HG03280 (cell line): Measurements from ENCODE around the gene NOL4L.
"Not testable (repeated sequence)": the region's sequence is repeated elsewhere in the genome, so short reads cannot be mapped to it uniquely, and the experiment has no call there.

Experiments used
- ATAC-seq: cut with Tn5 transposase; IDR thresholded peaks from one replicate; pipeline ENCODE4 v1.9.1; 2021; ENCODE audit warnings: mild to moderate bottlenecking, moderate library complexity; ENCODE audit not compliant: unreplicated experiment

The NOL4L gene

DNA sequence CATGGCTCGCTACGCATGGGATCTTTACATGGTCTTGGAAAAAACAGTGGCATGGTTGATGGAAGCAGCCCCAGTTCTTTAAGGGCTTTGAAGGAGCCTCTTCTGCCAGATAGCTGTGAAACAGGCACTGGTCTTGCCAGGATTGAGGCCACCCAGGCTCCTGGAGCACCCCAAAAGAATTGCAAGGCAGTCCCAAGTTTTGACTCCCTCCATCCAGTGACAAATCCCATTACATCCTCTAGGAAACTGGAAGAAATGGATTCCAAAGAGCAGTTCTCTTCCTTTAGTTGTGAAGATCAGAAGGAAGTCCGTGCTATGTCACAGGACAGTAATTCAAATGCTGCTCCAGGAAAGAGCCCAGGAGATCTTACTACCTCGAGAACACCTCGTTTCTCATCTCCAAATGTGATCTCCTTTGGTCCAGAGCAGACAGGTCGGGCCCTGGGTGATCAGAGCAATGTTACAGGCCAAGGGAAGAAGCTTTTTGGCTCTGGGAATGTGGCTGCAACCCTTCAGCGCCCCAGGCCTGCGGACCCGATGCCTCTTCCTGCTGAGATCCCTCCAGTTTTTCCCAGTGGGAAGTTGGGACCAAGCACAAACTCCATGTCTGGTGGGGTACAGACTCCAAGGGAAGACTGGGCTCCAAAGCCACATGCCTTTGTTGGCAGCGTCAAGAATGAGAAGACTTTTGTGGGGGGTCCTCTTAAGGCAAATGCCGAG is 148.8 kb downstream of the NOL4L start:
- ATAC-seq: no peak

DNA sequence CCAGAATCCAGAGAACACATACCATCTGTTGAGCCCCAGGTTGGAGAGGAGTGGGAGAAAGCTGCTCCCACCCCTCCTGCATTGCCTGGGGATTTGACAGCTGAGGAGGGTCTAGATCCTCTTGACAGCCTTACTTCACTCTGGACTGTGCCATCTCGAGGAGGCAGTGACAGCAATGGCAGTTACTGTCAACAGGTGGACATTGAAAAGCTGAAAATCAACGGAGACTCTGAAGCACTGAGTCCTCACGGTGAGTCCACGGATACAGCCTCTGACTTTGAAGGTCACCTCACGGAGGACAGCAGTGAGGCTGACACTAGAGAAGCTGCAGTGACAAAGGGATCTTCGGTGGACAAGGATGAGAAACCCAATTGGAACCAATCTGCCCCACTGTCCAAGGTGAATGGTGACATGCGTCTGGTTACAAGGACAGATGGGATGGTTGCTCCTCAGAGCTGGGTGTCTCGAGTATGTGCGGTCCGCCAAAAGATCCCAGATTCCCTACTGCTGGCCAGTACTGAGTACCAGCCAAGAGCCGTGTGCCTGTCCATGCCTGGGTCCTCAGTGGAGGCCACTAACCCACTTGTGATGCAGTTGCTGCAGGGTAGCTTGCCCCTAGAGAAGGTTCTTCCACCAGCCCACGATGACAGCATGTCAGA is 149.6 kb downstream of the NOL4L start:
- ATAC-seq: no peak

- no peak for ATAC-seq
These were observed 150.7 kb downstream of the NOL4L start for GRCh38 chr20:32434434-32434833.

DNA sequence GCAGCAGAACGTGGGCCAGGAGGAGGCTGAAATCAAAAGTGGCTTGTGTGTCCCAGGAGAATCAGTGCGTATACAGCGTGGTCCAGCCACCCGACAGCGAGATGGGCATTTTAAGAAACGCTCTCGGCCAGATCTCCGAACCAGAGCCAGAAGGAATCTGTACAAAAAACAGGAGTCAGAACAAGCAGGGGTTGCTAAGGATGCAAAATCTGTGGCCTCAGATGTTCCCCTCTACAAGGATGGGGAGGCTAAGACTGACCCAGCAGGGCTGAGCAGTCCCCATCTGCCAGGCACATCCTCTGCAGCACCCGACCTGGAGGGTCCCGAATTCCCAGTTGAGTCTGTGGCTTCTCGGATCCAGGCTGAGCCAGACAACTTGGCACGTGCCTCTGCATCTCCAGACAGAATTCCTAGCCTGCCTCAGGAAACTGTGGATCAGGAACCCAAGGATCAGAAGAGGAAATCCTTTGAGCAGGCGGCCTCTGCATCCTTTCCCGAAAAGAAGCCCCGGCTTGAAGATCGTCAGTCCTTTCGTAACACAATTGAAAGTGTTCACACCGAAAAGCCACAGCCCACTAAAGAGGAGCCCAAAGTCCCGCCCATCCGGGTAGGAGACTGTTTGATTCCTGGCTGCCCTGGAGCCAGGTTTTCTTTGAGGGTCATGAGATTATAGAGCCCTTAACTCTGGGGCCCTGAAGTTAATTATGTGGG is 151.7 kb downstream of the NOL4L start:
- ATAC-seq: no peak

DNA sequence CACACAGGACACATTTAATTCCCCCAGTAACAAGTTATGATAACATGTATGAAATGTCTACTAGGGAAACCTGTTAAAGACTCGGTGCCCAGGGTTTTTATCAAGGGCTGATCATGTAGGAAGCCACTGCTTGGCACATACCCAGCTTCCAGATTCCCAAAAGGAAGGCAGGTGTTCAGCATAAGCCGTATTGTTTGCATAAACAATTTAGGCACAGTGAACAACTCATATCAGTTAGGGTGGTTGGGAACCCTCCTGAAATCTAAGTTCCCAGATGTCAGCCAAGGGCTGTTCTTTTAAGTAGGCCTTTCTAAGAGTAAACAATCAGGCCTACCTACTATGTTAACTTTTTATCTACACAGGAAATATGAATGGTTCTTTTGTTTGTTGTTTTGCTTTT is 152.9 kb downstream of the NOL4L start:
- ATAC-seq: no peak

DNA sequence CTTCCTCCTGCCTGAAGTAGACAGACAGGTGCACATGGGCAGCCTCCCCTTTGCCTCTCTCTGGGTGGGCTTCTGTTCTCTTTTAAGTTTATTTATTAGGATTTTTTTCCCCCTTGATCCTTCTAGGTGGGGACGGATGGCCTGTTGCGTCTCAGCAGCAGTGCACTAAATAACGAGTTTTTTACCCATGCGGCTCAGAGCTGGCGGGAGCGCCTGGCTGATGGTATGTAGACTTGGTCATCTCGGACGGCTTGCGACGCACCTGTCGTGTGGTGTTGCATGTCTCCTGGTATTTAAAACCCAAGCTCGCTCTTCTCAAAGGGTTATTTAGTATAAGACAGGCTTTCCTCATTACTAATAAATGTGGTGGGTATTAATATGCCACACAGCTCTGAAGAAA is 153.7 kb downstream of the NOL4L start:
- no peak for ATAC-seq

GRCh38 chr20:32429745-32430360 is 155.3 kb downstream of the NOL4L start:
- ATAC-seq: no peak

- ATAC-seq: no peak
These were observed 155.8 kb downstream of the NOL4L start for GRCh38 chr20:32429343-32429742.

DNA sequence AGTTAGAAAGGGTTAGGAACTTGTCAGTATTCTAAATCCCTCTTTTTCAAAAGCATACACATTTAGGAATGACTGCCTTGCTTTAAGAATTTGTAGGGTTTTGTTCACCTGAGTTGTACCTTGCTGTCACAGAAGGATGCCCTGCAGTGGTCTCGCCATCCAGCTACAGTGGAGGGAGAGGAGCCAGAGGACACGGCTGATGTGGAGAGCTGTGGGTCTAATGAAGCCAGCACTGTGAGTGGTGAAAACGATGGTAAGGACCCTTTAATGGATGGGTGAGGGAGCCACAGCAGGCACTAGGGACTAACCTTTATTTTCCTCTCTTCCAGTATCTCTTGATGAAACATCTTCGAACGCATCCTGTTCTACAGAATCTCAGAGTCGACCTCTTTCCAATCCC is 157.1 kb downstream of the NOL4L start:
- no peak for ATAC-seq

DNA sequence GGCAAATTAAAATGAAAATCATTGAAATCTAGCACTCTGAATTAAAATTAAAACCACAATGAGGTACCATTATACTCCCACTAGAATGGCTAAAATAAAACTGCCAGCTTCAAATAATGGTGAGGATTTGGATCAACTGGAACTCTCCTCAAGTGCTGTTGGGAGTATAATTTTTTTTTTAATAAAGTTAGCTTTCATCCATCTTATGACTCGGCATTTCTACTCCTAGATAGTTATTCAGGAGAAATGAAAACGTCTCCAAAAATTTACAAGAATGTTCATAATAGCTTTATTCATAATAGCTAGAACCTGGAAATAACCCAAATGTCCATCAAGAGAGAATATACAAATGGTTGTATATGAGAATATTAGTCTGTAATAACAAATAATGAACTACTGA is 163.8 kb downstream of the NOL4L start:
- ATAC-seq: no peak

GRCh38 chr20:32418376-32418775 is 166.8 kb downstream of the NOL4L start:
- ATAC-seq: no peak

GRCh38 chr20:32416206-32416605 is 168.9 kb downstream of the NOL4L start:
- no peak for ATAC-seq

DNA sequence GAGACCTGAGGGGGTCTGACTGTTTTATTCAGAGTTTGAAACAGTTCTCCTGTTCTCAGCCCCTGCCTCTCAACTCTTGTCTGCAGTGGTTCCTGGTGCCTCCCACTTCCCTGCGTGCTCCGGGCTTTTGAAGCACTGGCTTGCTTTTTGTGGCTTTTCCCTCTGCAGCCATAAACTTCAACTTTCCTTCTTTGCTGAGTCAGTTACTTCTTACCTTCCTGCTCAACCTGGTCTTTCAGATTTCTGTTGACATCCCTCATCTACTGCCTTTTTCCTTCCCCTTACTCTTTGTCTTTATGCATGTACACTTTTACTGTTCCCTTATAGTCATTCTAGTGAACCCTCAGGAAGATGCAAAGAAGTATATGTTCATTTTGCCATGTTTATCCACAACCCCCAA is 169.6 kb downstream of the NOL4L start:
- ATAC-seq: no peak

- no peak for ATAC-seq
These were observed 173.0 kb downstream of the NOL4L start for GRCh38 chr20:32411955-32412706.

- not testable (repeated sequence) for ATAC-seq
These were observed 177.9 kb downstream of the NOL4L start for GRCh38 chr20:32407131-32407750.

- ATAC-seq: no peak
These were observed 178.4 kb downstream of the NOL4L start for GRCh38 chr20:32406701-32407100.

DNA sequence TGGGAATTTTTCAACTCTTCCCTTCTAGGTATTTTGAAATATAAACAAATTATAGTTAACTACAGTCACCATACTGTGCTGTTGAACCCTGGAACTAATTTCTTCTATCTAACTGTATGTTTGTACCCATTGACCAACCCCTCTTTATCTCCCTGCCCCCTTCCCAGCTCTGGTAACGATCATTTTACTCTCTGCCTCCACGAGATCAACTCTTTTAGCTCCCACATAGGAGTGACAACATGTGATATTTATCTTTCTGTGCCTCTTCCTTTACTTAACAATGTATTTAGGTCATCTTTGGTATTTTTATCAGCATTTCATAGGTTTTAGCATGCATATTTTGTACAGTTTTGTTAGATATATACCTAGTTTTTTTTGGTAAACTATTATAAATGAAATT is 181.1 kb downstream of the NOL4L start:
- no peak for ATAC-seq

GRCh38 chr20:32400476-32400875 is 184.7 kb downstream of the NOL4L start:
- no peak for ATAC-seq

DNA sequence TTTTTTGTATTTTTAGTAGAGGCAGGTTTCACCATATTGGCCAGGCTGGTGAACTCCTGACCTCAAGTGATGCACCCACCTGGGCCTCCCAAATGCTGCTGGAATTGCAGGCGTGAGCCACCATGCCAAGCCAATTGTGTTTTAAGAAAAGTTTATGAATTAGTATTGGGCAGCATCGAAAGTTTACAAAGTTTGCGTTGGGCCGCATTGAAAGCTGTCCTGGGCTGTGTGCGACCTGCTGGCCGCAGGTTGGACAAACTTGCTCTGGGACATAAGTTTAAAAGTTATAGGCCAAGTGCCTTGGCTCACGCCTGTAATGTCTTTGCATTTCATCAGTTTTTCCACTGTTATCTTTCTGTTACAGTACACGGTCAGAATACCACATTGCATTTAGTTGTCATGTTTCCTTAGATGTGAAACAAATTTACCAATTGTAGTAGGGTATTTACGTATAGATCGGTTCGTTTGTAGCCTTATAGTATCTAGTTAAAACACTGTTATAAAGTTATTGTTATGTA is 187.5 kb downstream of the NOL4L start:
- ATAC-seq: no peak

GRCh38 chr20:32396646-32397160 is 188.4 kb downstream of the NOL4L start:
- ATAC-seq: no peak
